ENCODE results near the gene CTTNBP2. TPM values are rescaled to one million over a fixed set of nuclear protein-coding genes. Genes with fewer than 3 reads are reported as not detected.

The CTTNBP2 gene
- total and polyA plus RNA-seq, 2 of the 4 experiments (the other 2 are of a cell fraction): 6.6 to 11.3 TPM

DNA sequence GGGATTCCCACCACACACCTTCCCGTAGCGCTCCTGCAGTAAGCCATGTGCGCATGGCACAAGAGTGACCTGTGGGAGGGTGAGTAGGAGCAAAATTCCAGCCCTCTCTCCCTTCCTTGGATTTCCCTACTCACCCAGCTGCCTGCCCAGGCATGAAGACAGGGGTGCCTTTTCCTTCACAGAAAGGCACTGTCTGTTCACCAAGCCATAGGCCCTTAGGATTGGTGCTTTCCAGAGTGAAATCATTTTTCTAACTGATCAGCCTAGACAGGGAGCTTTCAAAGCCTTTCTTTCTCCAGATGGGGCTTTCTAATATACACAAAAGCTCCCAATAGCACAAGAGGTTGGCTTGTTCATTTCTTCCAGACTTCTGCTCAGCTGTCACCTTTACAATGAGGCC, 79.7 kb downstream of the CTTNBP2 start:
- TF ChIP-seq RCOR1 (IDR thresholded peaks at IDR 0.05; ENCODE audit: insufficient replicate concordance, low read length): no peak
- no peak for TF ChIP-seq MXI1 (IDR thresholded peaks at IDR 0.05; ENCODE audit: borderline replicate concordance, low read depth, low read length)
- TF ChIP-seq, protein P1, sequence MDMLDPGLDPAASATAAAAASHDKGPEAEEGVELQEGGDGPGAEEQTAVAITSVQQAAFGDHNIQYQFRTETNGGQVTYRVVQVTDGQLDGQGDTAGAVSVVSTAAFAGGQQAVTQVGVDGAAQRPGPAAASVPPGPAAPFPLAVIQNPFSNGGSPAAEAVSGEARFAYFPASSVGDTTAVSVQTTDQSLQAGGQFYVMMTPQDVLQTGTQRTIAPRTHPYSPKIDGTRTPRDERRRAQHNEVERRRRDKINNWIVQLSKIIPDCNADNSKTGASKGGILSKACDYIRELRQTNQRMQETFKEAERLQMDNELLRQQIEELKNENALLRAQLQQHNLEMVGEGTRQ (IDR thresholded peaks at IDR 0.05; ENCODE audit: low read depth, low read length): no peak
- TF ChIP-seq CEBPB (IDR thresholded peaks at IDR 0.05; ENCODE audit: low read depth, low read length): no peak
- TF ChIP-seq MAZ (IDR thresholded peaks at IDR 0.05; ENCODE audit: borderline replicate concordance, low read depth, low read length): no peak
- TF ChIP-seq BHLHE40 (IDR thresholded peaks at IDR 0.05; ENCODE audit: low read depth, low read length): no peak
- no peak for TF ChIP-seq SMC3 (IDR thresholded peaks at IDR 0.05; ENCODE audit: low read depth, low read length)
- no peak for TF ChIP-seq RAD21 (IDR thresholded peaks at IDR 0.05; ENCODE audit: low read length)
- TF ChIP-seq FOS (IDR thresholded peaks at IDR 0.05; ENCODE audit: low read depth, low read length): no peak
- TF ChIP-seq POLR2A (IDR thresholded peaks at IDR 0.05; ENCODE audit: low read depth, low read length): no peak
- TF ChIP-seq, protein P2, sequence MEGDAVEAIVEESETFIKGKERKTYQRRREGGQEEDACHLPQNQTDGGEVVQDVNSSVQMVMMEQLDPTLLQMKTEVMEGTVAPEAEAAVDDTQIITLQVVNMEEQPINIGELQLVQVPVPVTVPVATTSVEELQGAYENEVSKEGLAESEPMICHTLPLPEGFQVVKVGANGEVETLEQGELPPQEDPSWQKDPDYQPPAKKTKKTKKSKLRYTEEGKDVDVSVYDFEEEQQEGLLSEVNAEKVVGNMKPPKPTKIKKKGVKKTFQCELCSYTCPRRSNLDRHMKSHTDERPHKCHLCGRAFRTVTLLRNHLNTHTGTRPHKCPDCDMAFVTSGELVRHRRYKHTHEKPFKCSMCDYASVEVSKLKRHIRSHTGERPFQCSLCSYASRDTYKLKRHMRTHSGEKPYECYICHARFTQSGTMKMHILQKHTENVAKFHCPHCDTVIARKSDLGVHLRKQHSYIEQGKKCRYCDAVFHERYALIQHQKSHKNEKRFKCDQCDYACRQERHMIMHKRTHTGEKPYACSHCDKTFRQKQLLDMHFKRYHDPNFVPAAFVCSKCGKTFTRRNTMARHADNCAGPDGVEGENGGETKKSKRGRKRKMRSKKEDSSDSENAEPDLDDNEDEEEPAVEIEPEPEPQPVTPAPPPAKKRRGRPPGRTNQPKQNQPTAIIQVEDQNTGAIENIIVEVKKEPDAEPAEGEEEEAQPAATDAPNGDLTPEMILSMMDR (conservative IDR thresholded peaks at IDR 0.05; ENCODE audit: low read depth, low read length): no peak
- no peak for TF ChIP-seq MAFK (IDR thresholded peaks at IDR 0.05; ENCODE audit: low read depth, low read length)
- no peak for TF ChIP-seq CHD1 (IDR thresholded peaks at IDR 0.05; ENCODE audit: low read depth, low read length)
- no peak for TF ChIP-seq RFX5 (IDR thresholded peaks at IDR 0.05; ENCODE audit: low read depth, low read length)
- no peak for TF ChIP-seq NFE2L2 (IDR thresholded peaks at IDR 0.05; ENCODE audit: low read depth, low read length)
- ATAC-seq (ENCODE audit: low read depth) (no peak), DNase-seq (no peak)
- H4K8ac ChIP-seq (ENCODE audit: low read depth in 2 of 2, low read length in 2 of 2): no peak overlapping the region
- no peak overlapping the region for H2BK20ac ChIP-seq (ENCODE audit: low read depth, low read length)
- H3K36me3 ChIP-seq (ENCODE audit: control insufficient read depth, insufficient read depth, low read length): peaks cover 11% of the 10 kb centered on the region; the same call in 1 of the 2 replicates
- in situ Hi-C loops (cut with MboI; ENCODE audit: low sequenced_read_pairs): no loop called here
- no peak overlapping the region for H2BK120ac ChIP-seq (ENCODE audit: low read depth, low read length)
- dilution Hi-C loops (cut with HindIII; ENCODE audit: low sequenced_read_pairs, unreplicated experiment): no loop called here
- H3K27ac ChIP-seq (ENCODE audit: insufficient read depth, low read length): no peak overlapping the region
- no peak overlapping the region for H3K4me2 ChIP-seq (ENCODE audit: low read depth, low read length)
- no peak overlapping the region for H3K14ac ChIP-seq (replicated peaks; ENCODE audit: low read depth, low read length)
- no peak overlapping the region for H2AK9ac ChIP-seq (replicated peaks; ENCODE audit: low read depth, low read length, poor library complexity)
- no peak overlapping the region for H2BK15ac ChIP-seq (ENCODE audit: low read depth, low read length)
- H3K56ac ChIP-seq (ENCODE audit: extremely low read depth, insufficient read depth, low read length): no peak overlapping the region
- H3K9me3 ChIP-seq (ENCODE audit: control insufficient read depth, insufficient read depth, low read length): no peaks in the 10 kb centered on the region
- no peaks in the 10 kb centered on the region for H3K27me3 ChIP-seq (ENCODE audit: control insufficient read depth, insufficient read depth, low read length)
- no peak overlapping the region for H3K4me3 ChIP-seq (ENCODE audit: insufficient read depth, low read depth, low read length)
- H2AK5ac ChIP-seq (ENCODE audit: low read depth, low read length): no peak overlapping the region
- intact Hi-C loops (cut with micrococcal nuclease): no loop called here
- POLR2A ChIA-PET (ENCODE audit: unreplicated experiment): interaction anchor here (0.5 kb wide), 1 partner anchor 1907 kb away, joined by 13 read pairs; no protein-coding TSS in a partner anchor
- H3K23ac ChIP-seq (ENCODE audit: low read depth, low read length): no peak overlapping the region
- no peak overlapping the region for H4K5ac ChIP-seq (ENCODE audit: low read depth, low read length)
- no CpG with 5 or more reads among the region's 3 CpGs for WGBS, 2 experiments (ENCODE audit: extremely low coverage in 2 of 2, insufficient read length in 1 of 2)
- CTCF ChIA-PET: no interaction called here
- H3K9ac ChIP-seq (ENCODE audit: low read depth, low read length): no peak overlapping the region
- no peak overlapping the region for H3K4ac ChIP-seq (ENCODE audit: low read depth, low read length)
- peaks cover 2% of the 10 kb centered on the region; the same call in 1 of the 2 replicates for H3K9me1 ChIP-seq (ENCODE audit: insufficient read depth, low read length)
- H2AFZ ChIP-seq (replicated peaks; ENCODE audit: low read length, poor library complexity): no peak overlapping the region
- H3K79me1 ChIP-seq (ENCODE audit: low read depth in 1 of 2, low read length in 2 of 2): no peaks in the 10 kb centered on the region; a peak in 1 of 4 replicates
- no peaks in the 10 kb centered on the region for H3K4me1 ChIP-seq (ENCODE audit: control insufficient read depth, insufficient read depth, low read length)
- no peak overlapping the region for H4K91ac ChIP-seq (ENCODE audit: insufficient read depth, low read depth, low read length)
- BruUV-seq (replicated peaks): no TSS peak
- H2BK5ac ChIP-seq (ENCODE audit: low read depth, low read length, poor library complexity, severe bottlenecking): no peak overlapping the region
- no peaks in the 10 kb centered on the region for H4K20me1 ChIP-seq (ENCODE audit: insufficient read depth, low read length)
- H3K18ac ChIP-seq (ENCODE audit: low read depth, low read length): no peak overlapping the region
